HepG2 (cell line): ENCODE results near the gene RORC. TPM values are rescaled to one million over a fixed set of nuclear protein-coding genes. Genes with fewer than 3 reads are reported as not detected.

Experiments used
- ATAC-seq: fragments of 200-7000 bp; cut with Tn5 transposase; 3 replicates; pipeline ENCODE4 v1.9.1; 2020; ENCODE audit warnings: mild to moderate bottlenecking, moderate library complexity
- BruUV-seq: library from RNA; stranded (reverse); fragments of 400-500 nt; replicated peaks from 2 replicates; lab custom pipeline; 2021; lab: Mats Ljungman, UMichigan
- CTCF ChIA-PET: fragments of 300-600 bp; formaldehyde crosslinking; extraction: SDS; loops from one replicate; lab custom pipeline; 2021; ENCODE audit warnings: low total read pairs, inconsistent platforms, low intra/inter-chr PET ratio; lab: Yijun Ruan, JAX
- POLR2A ChIA-PET: fragments of 350-600 bp; sonication (Branson Sonifier 250); formaldehyde crosslinking; loops from one replicate; lab custom pipeline; 2020; ENCODE audit warnings: antibody characterized with exemption, inconsistent platforms; lab: Yijun Ruan, JAX
- DNase-seq: peaks from one replicate; pipeline ENCODE4 v3.0.0-alpha.2; 2015; ENCODE audit warnings: low spot score
- FAIRE-seq: peaks from 3 replicates; lab custom pipeline; 2011; peaks lifted over from hg19 to GRCh38; lab: Jason Lieb, UNC
- H2AFZ ChIP-seq: one replicate; pipeline ENCODE4 v1.6.1; 2011; ENCODE audit warnings: low read length, inconsistent platforms
- H3K27ac ChIP-seq: fragments of 300-600 bp; 3 replicates; pipeline ENCODE4 v1.8.0; 2011; ENCODE audit warnings: mixed run types, mild to moderate bottlenecking, mixed read lengths, low read length, inconsistent platforms; ENCODE audit not compliant: insufficient read depth; ENCODE audit errors: extremely low read length
- H3K27me3 ChIP-seq, 2 experiments: fragments of 200-600 bp in 1 of 2; 2 replicates in 1 of 2; 3 replicates in 1 of 2; pipeline versions ENCODE4 v1.6.0 to v1.8.0; 2011; ENCODE audit warnings: low read length in 2 of 2, mild to moderate bottlenecking in 2 of 2, moderate library complexity in 2 of 2, inconsistent platforms in 1 of 2; ENCODE audit not compliant: insufficient read depth in 2 of 2, control insufficient read depth in 1 of 2
- H3K36me3 ChIP-seq, 2 experiments: fragments of 200-600 bp in 1 of 2; replicated peaks in 1 of 2; 2 replicates in 1 of 2; 3 replicates in 1 of 2; pipeline versions ENCODE4 v1.5.1 to v1.8.0; 2011; ENCODE audit warnings: low read length in 2 of 2, inconsistent platforms in 1 of 2; ENCODE audit not compliant: insufficient read depth in 2 of 2, control insufficient read depth in 1 of 2
- H3K4me1 ChIP-seq: 2 replicates; pipeline ENCODE4 v1.5.1; 2012; ENCODE audit warnings: low read length, inconsistent platforms; ENCODE audit not compliant: insufficient read depth
- H3K4me2 ChIP-seq: 2 replicates; pipeline ENCODE4 v1.6.0; 2011; ENCODE audit warnings: low read depth, low read length, inconsistent platforms
- H3K4me3 ChIP-seq, 3 experiments: fragments of 200-600 bp in 1 of 3; sonication (generic), shearing (Covaris generic) in 1 of 3; replicated peaks in 1 of 3; 2 replicates each; pipeline ENCODE4 v1.5.1; 2011 to 2016; ENCODE audit warnings: low read length in 3 of 3, inconsistent platforms in 2 of 3, low read depth in 2 of 3, mild to moderate bottlenecking in 2 of 3, control low read depth in 1 of 3, mixed read lengths in 1 of 3; ENCODE audit not compliant: insufficient read depth in 1 of 3
- H3K79me2 ChIP-seq: one replicate; pipeline ENCODE4 v1.6.1; 2011; ENCODE audit warnings: low read length, inconsistent platforms; ENCODE audit not compliant: insufficient read depth
- H3K9ac ChIP-seq: 2 replicates; pipeline ENCODE4 v1.6.0; 2011; ENCODE audit warnings: mild to moderate bottlenecking, low read depth, low read length, inconsistent platforms; ENCODE audit not compliant: insufficient read depth
- H3K9me3 ChIP-seq: 2 replicates; pipeline ENCODE4 v1.5.1; 2012; ENCODE audit warnings: mild to moderate bottlenecking, low read length
- H4K20me1 ChIP-seq: 2 replicates; pipeline ENCODE4 v1.6.0; 2011; ENCODE audit warnings: inconsistent platforms, mild to moderate bottlenecking, low read length, moderate library complexity; ENCODE audit not compliant: insufficient read depth
- HCFC1 ChIP-seq: fragments of 150-350 bp; IDR thresholded peaks from 2 replicates; pipeline ENCODE4 v1.6.1; 2014; ENCODE audit warnings: low read depth, low read length
- HDAC2 ChIP-seq: sonication (generic); formaldehyde crosslinking; IDR thresholded peaks from 2 replicates; pipeline ENCODE4 v1.4.0; 2020; ENCODE audit warnings: missing genetic modification reagents
- ISL2 ChIP-seq: sonication (generic); formaldehyde crosslinking; IDR thresholded peaks from 2 replicates; pipeline ENCODE4 v1.5.0; 2020; ENCODE audit warnings: missing genetic modification reagents
- MYNN ChIP-seq: sonication (generic); formaldehyde crosslinking; IDR thresholded peaks from 2 replicates; pipeline ENCODE4 v1.4.0; 2020; ENCODE audit warnings: mild to moderate bottlenecking, low read depth, missing genetic modification reagents
- RBM39 ChIP-seq: fragments of 200-400 bp; formaldehyde crosslinking; IDR thresholded peaks from one replicate; pipeline ENCODE4 v1.6.1; 2018; ENCODE audit warnings: antibody characterized with exemption, mild to moderate bottlenecking, low read depth, low read length; ENCODE audit not compliant: poor library complexity, severe bottlenecking
- SNAPC4 ChIP-seq: sonication (generic); formaldehyde crosslinking; IDR thresholded peaks from 2 replicates; pipeline ENCODE4 v1.4.0; 2020; ENCODE audit warnings: mild to moderate bottlenecking, missing genetic modification reagents
- SP5 ChIP-seq: IDR thresholded peaks from 2 replicates; pipeline ENCODE4 v1.6.1; 2016; ENCODE audit warnings: low read depth, borderline replicate concordance
- ZBTB7B ChIP-seq: sonication (generic); formaldehyde crosslinking; IDR thresholded peaks from 2 replicates; pipeline ENCODE4 v1.4.0; 2020; ENCODE audit warnings: missing genetic modification reagents
- ZNF234 ChIP-seq: sonication (generic); formaldehyde crosslinking; conservative IDR thresholded peaks from 2 replicates; pipeline ENCODE4 v1.5.1; 2020; ENCODE audit warnings: mild to moderate bottlenecking, missing genetic modification reagents
- ZNF484 ChIP-seq: sonication (generic); formaldehyde crosslinking; IDR thresholded peaks from 2 replicates; pipeline ENCODE4 v1.5.1; 2020; ENCODE audit warnings: mild to moderate bottlenecking, low read depth, missing genetic modification reagents, borderline replicate concordance
- ZNF570 ChIP-seq: sonication (generic); formaldehyde crosslinking; IDR thresholded peaks from 2 replicates; pipeline ENCODE4 v1.4.0; 2020; ENCODE audit warnings: mild to moderate bottlenecking, missing genetic modification reagents, borderline replicate concordance
- ZSCAN5A ChIP-seq: sonication (generic); formaldehyde crosslinking; IDR thresholded peaks from 2 replicates; pipeline ENCODE4 v1.8.0; 2022; ENCODE audit warnings: mild to moderate bottlenecking, missing genetic modification reagents, borderline replicate concordance
- WGBS: methylation state at CpG from one replicate; pipeline ENCODE4 v1.1.6; 2017; ENCODE audit warnings: low lambda C conversion rate; 5-methylcytosine and 5-hydroxymethylcytosine counted together
- in situ Hi-C: cut with HindIII; loops from 2 replicates; pipeline ENCODE4 v1.10.0; 2017; ENCODE audit warnings: low pct_unique_long_range_greater_than_20kb; ENCODE audit not compliant: extremely low pct_ligation_motif_present
- intact Hi-C: fragments of 100-400 bp; cut with micrococcal nuclease; formaldehyde crosslinking; loops from one replicate; pipeline ENCODE4 v1.10.0; 2022; ENCODE audit not compliant: unreplicated experiment
- polyA plus RNA-seq, 8 experiments: library from polyadenylated mRNA; depleted of rRNA in 3 of 8; stranded (reverse) in 7 of 8; unstranded in 1 of 8; fragments of >200 nt; fragmentation: Illumina TruSeq in 4 of 8; extraction: Trizol in 4 of 8; gene quantifications; 2 replicates each; pipeline versions ENCODE4 v1.2.1 to v1.2.3, GENCODE V29; 2011 to 2016; ENCODE audit warnings: low read depth in 4 of 8, missing spikeins in 1 of 8, mixed read lengths in 1 of 8; ENCODE audit not compliant: insufficient read depth in 1 of 8
- total RNA-seq, 5 experiments: library from RNA; depleted of rRNA; stranded (reverse); fragments of >200 nt; fragmentation: Illumina TruSeq; extraction: Trizol; gene quantifications; 2 replicates each; pipeline ENCODE4 v1.2.3, GENCODE V29; 2016; ENCODE audit warnings: low read depth in 1 of 5

RORC gene
- total and polyA plus RNA-seq, 2 of the 13 experiments (the other 11 are each of a cell fraction or from before 2014, with no cell fraction given): 2.5 to 6.5 TPM

- TF ChIP-seq ZSCAN5A: no peak
- TF ChIP-seq ISL2 (CRISPR knock-in tag): no peak
- TF ChIP-seq HDAC2 (CRISPR knock-in tag): no peak
Measured at GRCh38 chr1:151816548-151817352, 14.9 kb downstream of the RORC start (continued).

GRCh38 chr1:151815716-151816327 is 15.8 kb downstream of the RORC start:
- intact Hi-C loops: no loop called here
- Histone ChIP-seq H4K20me1 (no peaks in the 10 kb centered on the region), H3K36me3 (no peaks in the 10 kb centered on the region), H3K4me2 (no peak overlapping the region), H2AFZ (no peak overlapping the region), H3K4me1 (no peaks in the 10 kb centered on the region), H3K79me2 (no peaks in the 10 kb centered on the region), H3K27me3 (no peaks in the 10 kb centered on the region), H3K9me3 (no peaks in the 10 kb centered on the region), H3K4me3 (no peak overlapping the region), H3K9ac (no peak overlapping the region), H3K27ac (no peak overlapping the region)
- no peak for FAIRE-seq
- DNase-seq: no peak
- no peak for TF ChIP-seq SNAPC4
- no peak for TF ChIP-seq ZNF234 (CRISPR knock-in tag)
- no peak for TF ChIP-seq RBM39
- no peak for TF ChIP-seq ZBTB7B (CRISPR knock-in tag)
- no peak for TF ChIP-seq SP5 (CRISPR knock-in tag)
- TF ChIP-seq MYNN (CRISPR knock-in tag): no peak
- TF ChIP-seq HCFC1: no peak
- TF ChIP-seq ZNF570 (CRISPR knock-in tag): no peak
- no peak for TF ChIP-seq ZNF484 (CRISPR knock-in tag)
- no peak for ATAC-seq
- POLR2A ChIA-PET: no interaction called here
- no TSS peak for BruUV-seq
- WGBS: 87% methylated on average over 12 of the region's 12 CpGs
- CTCF ChIA-PET: no interaction called here
- in situ Hi-C loops: no loop called here
